Fibroblast of the aortic adventitia (primary cell): ENCODE data around the gene SEC14L1. TPM values are rescaled to one million over a fixed set of nuclear protein-coding genes. Genes with fewer than 3 reads are reported as not detected.
"Not testable (repeated sequence)": the region's sequence is repeated elsewhere in the genome, so short reads cannot be mapped to it uniquely, and the experiment has no call there.

Experiments
- DNase-seq: peaks from one replicate; pipeline ENCODE4 v3.0.0-alpha.2; 2010; ENCODE audit warnings: low read depth
- H3K4me3 ChIP-seq: 2 replicates; pipeline ENCODE4 v1.5.1; 2011; ENCODE audit warnings: low read depth, mild to moderate bottlenecking, control low read depth, low read length, moderate library complexity
- total RNA-seq: library from RNA; depleted of rRNA; stranded (reverse); fragments of >200 nt; gene quantifications from 2 replicates; pipeline ENCODE4 v1.2.3, GENCODE V29; 2012; ENCODE audit warnings: low replicate concordance
- TF ChIP-seq, protein P1 (sequence below): IDR thresholded peaks from 2 replicates; pipeline ENCODE4 v1.5.1; 2011; ENCODE audit warnings: mild to moderate bottlenecking, low read length, control low read depth, inconsistent platforms; ENCODE audit not compliant: insufficient read depth

The SEC14L1 gene
- total RNA-seq, 1 donor, result 34.3 TPM

DNA sequence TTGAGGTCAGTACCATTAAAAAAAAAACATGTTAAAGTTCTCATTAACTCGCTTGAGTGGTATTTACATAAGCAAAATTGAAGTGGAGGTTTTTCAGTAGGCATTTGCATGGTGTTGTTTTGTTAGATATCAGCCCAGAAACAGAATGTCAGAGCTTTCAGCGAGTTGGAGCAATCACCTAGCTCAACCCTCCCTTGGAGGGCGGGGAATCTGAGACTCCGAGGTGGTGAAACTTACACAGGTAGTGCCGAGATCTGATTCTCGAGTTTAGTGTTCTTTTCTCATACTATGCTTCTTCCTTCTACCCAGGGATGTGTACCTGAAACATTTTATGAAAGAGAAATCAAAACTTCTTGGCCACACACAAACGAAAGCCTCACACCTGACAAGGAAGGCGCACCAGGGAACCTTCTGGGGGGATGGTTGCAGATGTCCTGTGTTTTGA, 6.6 kb downstream of the SEC14L1 start:
- DNase-seq, result no peak
- TF ChIP-seq, protein P1, sequence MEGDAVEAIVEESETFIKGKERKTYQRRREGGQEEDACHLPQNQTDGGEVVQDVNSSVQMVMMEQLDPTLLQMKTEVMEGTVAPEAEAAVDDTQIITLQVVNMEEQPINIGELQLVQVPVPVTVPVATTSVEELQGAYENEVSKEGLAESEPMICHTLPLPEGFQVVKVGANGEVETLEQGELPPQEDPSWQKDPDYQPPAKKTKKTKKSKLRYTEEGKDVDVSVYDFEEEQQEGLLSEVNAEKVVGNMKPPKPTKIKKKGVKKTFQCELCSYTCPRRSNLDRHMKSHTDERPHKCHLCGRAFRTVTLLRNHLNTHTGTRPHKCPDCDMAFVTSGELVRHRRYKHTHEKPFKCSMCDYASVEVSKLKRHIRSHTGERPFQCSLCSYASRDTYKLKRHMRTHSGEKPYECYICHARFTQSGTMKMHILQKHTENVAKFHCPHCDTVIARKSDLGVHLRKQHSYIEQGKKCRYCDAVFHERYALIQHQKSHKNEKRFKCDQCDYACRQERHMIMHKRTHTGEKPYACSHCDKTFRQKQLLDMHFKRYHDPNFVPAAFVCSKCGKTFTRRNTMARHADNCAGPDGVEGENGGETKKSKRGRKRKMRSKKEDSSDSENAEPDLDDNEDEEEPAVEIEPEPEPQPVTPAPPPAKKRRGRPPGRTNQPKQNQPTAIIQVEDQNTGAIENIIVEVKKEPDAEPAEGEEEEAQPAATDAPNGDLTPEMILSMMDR, result no peak
- H3K4me3 ChIP-seq, result no peak overlapping the region

DNA sequence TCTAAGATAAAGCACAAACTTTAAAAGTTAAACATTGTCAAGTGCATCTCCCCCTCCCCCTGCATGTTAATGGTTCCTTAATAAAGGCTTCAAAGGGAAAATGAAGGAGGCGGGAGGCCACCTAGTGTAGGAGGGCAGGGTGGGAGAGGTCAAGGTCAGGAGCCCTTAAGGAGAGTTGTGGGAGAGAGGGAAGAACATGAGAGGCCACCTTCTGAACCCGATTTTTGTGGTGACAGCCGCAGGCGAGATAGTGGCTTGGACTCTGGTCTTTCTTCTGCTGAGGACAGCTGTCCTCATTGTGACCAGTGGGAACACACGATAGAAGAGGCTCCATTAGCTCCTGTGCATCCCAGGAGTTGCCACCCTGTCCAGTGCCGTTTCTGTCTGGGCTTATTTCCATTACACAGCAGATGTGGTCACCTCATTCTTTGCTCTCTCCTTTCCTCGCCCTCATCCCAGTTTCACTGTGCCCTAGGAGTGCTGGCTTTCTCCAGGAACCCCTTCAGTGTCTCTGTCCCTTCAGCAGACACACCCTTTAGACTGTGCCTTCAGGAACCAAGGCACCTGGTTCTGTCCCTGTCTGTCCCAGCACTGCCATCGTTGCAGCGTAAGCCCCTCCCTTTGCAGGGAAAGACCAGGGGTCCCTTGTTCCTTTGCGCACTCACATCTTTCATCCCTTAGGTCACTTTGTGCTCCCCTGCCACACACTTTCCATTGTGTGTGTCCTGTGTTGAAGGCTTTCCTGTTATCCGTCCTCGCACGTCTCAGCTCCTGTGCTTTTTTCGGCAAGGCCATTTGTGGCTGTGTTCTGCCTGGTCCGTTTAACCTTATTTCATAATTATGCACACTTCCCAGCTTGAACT, 7.5 kb downstream of the SEC14L1 start:
- DNase-seq, result no peak
- no peak overlapping the region for H3K4me3 ChIP-seq
- TF ChIP-seq, protein P1, result no peak

DNA sequence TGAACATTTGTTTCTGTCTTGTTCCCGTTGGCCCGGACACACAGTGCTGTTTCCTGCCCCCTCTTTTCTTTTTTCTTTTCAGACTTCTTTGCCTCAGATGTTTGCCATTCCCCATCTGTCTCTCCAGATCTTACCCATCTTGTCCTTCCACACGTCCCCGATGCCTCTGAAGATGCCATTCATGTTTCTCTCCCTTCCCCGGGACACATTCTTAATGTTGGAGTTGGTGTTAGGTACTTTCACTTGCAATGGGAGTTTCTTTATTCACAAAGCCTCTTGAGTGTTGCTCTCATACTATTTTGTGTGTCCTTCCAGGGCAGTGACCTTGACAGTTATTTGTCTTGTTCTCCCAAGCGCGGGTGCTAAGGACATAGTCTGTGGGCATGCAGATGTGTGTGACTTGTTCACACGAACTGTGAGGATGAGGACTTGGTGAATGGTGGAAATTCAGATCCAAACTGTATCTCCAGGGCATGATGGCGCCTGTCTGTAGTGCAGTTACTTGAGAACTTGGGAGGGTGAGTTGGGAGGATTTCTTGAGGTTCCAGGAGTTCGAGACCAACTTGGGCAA, 8.3 kb downstream of the SEC14L1 start:
- H3K4me3 ChIP-seq, result no peak overlapping the region
- no peak for DNase-seq
- TF ChIP-seq, protein P1, result no peak

DNA sequence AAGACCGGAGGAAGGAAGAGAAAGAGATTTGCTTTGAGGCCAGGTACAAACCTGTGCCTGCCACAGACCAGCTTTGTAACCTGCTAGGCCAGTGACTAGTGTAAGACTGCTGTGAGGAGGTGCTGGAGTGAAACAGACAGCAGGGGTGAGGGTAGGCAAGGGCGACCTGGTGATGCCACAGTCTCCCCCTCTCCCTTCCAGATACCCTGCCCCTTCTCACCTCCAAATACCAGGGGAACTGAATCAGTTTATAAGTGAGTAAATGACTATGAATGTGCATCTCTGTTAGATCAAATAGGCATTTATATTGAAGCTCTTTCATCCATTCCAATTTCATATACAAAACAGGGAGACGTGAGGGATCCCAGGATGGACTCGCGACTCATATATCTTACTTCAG, 9.4 kb downstream of the SEC14L1 start:
- DNase-seq, result no peak
- TF ChIP-seq, protein P1, result no peak
- no peak overlapping the region for H3K4me3 ChIP-seq

- TF ChIP-seq, protein P1, result no peak
Measured at GRCh38 chr17:77151186-77151585, 10.4 kb downstream of the SEC14L1 start.

DNA sequence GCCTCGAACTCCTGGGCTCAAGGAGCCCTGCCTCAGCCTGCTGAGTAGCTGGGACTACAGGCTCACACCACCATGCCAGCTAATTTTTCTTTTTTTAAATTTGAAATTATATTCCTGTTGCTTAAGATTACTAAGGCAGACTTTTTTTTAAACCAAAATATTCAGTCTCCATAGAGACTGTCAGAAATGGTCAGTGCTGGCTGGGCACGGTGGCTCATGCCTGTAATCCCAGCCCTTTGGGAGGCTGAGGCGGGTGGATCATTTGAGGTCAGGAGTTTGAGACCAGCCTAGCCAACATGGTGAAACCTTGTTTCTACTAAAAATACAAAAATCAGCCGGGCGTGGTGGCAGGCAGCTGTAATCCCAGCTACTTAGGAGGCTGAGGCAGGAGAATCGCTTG, 11.3 kb downstream of the SEC14L1 start:
- not testable (repeated sequence) for H3K4me3 ChIP-seq
- peak; percentile 47 for DNase-seq

More at GRCh38 chr17:77151186-77151585, 10.4 kb downstream of the SEC14L1 start:
- no peak overlapping the region for H3K4me3 ChIP-seq
- peak; percentile 45 for DNase-seq

DNA sequence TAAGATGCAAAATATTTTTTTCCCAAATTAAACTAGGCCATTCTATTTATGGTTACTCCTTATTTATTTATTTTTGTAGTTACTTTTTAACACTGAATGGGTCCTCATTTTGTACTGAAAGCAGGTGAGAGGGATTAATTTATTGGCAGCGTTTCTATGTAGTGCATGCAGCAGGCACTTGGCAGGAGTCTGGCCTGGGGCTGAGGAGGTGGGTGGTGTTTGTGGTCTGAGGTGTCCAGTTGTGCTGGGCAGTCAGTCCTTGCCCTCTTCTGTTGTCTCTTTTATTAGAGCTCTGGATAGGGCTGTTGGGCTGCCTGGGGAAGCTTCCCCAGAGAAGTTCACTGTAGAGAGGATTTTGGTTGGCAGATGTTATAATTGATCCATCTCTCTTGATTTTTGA, 12.7 kb downstream of the SEC14L1 start:
- TF ChIP-seq, protein P1, result no peak
- DNase-seq, result no peak
- H3K4me3 ChIP-seq, result no peak overlapping the region
